ENCODE data around the gene CTBP1.

CTBP1 gene

DNA sequence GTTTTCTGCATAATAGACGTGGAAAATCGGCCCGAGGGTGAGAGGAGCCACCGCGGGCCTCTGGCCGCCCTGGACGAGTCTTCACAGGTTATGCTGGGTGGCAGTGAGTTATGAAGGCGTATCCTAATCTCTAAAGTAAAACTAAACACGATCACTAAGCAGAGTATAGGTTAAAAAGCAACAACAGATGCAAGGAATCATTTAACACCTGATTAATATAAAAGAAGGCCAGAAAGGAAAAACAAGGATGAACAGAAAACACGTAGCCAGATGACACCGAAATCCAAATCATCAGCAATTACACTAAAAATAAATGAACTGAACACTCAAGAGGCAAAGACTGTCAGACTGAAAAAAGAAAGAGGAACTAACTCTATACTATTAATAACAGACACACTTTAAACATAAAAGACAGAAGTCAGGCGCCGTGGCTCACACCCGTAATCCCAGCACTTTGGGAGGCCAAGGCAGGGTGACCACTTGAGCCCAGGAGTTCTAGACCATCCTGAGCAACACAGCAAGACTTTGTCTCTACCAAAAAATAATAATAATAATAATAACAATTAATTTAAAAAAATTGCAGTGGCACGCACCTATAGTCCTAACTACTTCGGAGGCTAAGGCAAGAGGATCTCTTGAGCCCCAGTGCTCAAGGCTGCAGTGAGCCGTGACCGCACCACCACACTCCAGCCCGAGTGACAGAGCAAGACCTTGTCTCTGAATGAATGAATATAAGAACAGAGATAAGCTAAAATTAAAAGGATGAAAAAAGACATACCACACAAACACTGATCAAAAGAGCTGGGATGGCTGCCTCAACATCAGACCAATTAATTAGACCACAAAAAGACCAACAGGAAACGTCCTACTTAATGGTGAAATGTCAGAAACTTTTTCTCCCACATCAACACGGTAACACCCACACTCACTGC lies 30.0 kb downstream of the CTBP1 start:
- no peak for DNase-seq

DNA sequence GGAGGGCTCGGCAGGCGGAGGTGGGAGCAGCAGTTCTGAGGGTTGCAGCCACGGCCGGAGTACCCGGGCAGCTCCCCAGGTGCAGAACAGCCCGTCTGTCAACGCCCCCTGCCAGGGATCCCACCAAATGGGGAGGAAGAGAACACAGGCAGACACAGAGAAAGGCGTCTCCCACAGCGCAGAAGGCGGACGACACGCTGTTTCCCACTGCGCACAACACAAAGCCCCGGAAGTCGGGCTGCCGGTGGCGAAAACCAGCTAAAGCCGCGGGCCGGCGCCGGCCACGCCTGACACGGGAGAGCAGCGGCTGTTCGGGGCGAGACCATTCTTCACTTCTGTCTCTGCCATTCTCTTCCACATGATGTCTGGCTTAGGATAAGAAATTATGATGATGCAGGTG lies 31.6 kb downstream of the CTBP1 start:
- intact Hi-C loops (cut with DNase I), result no loop called here
- no peak for DNase-seq

More for the DNA sequence above, 30.0 kb downstream of the CTBP1 start:
- intact Hi-C loops (cut with DNase I), result no loop called here

GRCh38 chr4:1216869-1217294 lies 32.0 kb downstream of the CTBP1 start:
- peak in 19 of 42 donors; percentile 16 to 65 (median 39) for DNase-seq
- intact Hi-C loops (cut with DNase I), result no loop called here

DNA sequence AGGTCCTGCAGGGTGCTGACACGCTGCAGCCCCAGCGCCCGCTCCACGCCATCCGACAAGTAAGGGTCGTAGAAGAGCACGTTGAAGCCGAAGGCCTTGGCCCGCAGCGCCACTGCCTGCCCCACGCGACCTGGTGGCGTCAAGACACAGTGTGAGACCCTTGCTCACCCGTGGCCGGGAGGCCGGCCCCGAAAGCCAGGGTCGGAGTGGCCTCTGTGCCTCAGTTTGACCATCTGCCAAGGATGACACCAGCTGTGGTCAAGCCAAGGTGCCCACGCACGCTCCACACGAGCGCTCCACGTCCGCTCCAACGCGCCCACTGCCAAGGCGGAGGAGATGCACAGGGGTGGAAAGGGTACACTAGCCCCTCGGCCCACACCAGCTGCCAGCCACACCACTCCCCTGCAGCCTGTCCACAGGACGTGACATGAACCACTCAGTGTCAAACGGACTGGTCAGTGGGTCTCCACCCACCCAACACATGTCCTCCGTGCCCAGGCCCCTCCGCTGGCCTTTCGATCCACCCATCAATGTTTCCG lies 32.8 kb downstream of the CTBP1 start:
- intact Hi-C loops (cut with DNase I), result no loop called here
- no peak for DNase-seq

DNA sequence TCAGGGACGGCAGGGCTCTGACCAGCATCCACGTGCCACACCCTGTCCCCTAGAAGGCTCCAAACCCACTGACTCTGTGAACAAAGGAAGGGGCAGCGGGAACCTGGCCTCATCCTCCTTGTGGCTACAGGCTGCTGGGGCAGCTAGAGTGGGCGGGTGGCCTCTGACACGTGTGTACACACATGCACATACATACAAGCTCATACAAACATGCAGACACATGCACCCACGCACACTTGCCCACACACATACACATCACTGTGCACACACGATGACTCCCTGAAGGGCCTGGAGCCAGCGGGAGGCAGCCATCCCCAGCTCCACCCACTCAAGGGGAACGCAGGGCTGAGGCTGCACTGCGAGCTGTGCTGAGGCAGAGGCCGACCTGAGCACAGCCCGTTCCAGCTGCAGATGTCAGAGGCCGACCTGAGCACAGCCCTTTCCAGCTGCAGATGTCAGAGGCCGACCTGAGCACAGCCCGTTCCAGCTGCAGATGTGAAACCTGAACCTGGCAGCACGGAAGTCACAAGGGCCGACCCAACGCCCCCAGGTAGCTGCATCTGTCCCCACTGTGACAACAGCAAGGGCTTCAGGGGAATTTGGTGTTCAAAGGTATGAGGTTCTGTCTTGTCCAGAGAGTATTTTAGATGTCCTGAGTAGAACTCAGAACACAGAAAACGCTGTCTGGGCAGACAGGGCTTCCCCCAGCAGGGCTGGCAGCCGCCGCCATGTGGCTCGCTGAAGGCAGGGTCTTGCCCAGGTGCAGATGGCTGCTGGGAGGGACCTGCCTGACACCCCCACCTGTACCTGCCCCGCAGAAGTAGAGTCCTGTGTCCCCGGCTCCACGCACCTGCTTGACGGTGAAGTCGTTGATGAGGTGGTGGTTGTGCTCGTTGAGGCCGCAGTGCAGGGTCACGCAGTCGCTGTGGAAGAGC lies 33.5 kb downstream of the CTBP1 start:
- peak in 24 of 42 donors; percentile 39 to 80 (median 56) for DNase-seq
- intact Hi-C loops (cut with DNase I), result no loop called here

GRCh38 chr4:1214101-1215095 lies 34.5 kb downstream of the CTBP1 start:
- intact Hi-C loops (cut with DNase I), result no loop called here
- no peak for DNase-seq

DNA sequence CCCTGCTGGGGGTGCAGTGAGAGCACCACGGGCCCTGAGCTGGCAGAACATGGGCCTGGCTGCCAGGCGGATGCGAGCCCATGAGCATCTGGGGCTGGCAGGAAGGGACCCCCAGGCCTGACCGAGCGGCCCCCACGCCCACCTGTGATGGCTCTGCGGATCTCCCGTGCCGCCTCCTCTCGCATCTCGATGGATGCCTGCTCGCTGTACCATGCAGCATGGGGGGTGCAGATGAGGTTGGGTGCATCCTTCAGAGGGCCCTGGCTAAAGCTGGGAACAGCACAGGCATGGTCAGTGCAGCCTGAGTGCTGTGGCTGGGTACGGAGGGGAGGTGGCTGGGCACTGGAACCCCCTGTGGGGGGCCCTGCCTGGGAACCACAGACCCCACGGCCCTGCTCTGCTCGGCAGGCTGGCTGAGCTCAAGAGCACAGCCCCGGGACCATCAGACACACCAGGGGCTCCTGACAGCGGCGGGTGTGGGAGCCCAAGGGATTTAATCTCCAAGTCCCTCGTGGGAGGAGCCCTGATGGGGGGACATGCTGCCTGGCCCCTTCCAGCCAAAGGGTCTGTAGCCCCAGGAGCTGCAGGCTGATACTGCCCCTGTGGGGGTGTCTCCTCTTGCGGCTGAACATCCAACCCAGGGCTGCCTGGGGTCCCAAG lies 35.5 kb downstream of the CTBP1 start:
- no peak for DNase-seq
- intact Hi-C loops (cut with DNase I), result no loop called here

- DNase-seq, result no peak
- intact Hi-C loops (cut with DNase I), result no loop called here
Measured at GRCh38 chr4:1212546-1213335, 36.2 kb downstream of the CTBP1 start.

DNA sequence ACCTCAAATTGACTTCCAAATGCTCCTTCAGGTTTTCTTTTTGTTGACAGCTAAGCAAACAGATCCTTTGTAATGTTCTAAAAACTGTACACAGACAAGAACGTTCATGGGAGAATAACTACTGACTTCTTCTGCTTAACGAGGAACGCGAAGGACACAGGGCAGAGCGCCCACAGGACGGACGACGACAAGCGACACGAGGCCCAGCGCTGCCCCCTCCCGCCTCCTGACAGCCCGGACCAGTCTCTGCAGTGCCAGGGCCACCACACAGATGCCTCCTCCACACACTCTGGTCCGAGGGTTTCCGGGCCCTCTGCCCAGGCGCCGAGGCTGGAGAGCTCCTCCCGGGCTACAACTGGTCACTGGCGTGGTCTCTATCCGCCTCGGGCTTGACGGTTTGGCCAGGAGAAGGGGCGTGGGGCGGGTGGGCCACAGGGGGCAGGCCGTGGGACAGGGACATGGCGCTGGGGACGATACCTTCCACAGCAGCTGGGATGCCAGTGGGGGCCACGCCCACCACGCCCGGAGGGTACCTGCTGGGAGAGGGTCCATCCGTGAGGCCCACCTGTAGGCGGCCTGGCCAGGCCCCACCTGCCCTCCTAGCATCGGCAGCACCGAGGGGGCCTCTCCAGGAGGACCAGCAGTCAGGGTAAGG lies 36.9 kb downstream of the CTBP1 start:
- DNase-seq, result peak in 38 of 42 donors; percentile 42 to 84 (median 62)

DNA sequence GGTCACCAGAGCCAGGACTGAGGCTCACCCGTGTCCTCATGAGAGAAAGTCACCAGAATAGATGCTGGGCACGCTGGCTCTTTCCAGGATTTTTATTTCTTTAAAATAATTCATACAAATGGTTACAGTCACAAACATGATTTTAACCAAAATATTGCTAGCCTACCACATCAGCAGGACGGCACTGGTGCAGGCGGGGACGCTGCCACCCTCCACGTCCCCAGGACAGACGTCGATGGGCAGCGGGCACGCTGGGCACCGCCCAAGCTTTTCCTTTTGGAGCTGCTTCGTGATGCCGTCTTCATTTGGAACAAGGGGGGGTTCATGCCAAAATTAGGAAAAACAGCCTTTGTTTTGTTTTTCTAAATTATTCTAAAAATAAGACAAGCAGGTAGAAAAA lies 37.6 kb downstream of the CTBP1 start:
- no peak for DNase-seq

More for the DNA sequence above, 36.9 kb downstream of the CTBP1 start:
- intact Hi-C loops (cut with DNase I), result no loop called here

GRCh38 chr4:1210971-1211370 lies 38.0 kb downstream of the CTBP1 start:
- intact Hi-C loops (cut with DNase I), result no loop called here
- DNase-seq, result no peak

More for the DNA sequence above, 37.6 kb downstream of the CTBP1 start:
- intact Hi-C loops (cut with DNase I), result no loop called here

GRCh38 chr4:1210241-1210841 lies 38.6 kb downstream of the CTBP1 start:
- no peak for DNase-seq
- intact Hi-C loops (cut with DNase I), result no loop called here

GRCh38 chr4:1209821-1210220 lies 39.1 kb downstream of the CTBP1 start:
- intact Hi-C loops (cut with DNase I), result no loop called here
- peak; percentile 39 to 83 (median 65) for DNase-seq

DNA sequence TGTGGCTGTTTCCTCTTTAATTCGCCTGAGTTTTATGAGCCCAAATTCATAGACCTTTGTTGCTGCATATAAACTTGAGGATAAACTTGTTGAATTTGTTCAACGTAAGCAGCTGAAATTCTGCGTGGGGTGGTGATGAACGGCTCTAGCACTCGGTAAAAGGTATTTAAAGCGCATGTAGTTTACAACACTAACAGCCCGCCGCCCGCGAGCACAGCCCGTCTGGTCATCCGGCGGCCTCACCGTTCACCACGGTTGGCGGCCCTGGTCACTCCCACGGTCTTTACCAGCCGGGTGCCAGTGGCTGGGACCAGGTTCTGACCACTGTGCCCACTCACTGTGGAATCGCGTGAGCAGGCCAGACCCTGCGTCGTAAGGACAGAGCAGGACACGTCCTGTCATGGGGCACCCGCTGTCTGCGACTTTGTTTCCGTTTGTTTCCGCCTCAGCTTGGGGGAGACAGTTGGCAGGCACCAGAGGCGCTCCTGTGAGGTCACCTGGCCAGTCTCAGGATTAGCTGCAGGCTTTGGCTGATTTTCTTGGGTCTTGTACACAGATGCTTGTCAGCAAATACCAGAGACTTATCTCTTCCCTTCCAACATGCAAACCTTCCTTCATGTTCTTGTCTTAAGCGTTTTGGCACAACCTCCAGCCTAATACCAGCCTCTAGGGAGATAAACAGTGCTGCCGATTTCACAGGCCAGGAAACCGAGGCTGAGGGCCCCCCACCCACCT lies 39.8 kb downstream of the CTBP1 start:
- intact Hi-C loops (cut with DNase I), result no loop called here
- DNase-seq, result peak in 2 of 42 donors; percentile 5 to 27

DNA sequence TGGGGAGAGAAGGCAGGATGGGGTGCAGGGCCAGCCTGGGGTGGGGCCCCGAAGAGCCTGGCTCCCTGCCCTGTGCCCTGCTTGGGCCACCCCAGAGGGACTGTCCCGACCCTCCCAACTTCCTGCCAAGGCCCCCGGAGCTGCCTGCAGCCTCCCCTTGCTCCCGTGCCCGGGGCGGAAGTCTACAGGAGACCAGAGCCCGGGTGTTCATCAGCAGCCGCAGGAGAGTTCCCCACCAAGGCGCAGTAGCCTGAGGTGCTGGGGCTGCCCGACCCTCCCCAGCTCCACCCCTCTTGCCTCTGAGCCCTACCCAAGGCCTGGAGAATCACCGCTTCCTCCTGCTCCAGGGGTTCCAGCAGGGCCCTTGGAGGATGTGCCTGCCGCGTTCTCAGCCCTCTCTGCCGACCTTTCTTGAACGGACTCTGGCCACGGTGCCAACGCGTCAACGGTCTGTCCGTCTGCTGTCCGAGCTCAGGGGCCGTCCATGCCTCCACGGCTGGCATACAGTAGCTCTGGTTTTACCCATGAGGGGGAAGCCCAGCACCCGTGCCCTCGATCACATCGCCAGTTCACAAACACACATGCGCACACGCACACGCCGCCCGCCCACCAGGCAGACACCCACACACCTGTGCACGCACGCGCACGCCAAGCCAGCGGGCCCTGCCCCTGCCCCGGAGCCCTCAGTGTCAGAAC lies 40.5 kb downstream of the CTBP1 start:
- DNase-seq, result peak in 41 of 42 donors; percentile 35 to 83 (median 67)
- intact Hi-C loops (cut with DNase I), result no loop called here

Data from head of caudate nucleus (tissue), 42 donors.